ENCODE results near the gene DDHD1. TPM values are rescaled to one million over a fixed set of nuclear protein-coding genes. Genes with fewer than 3 reads are reported as not detected.
A peak's percentile ranks its signal among the peaks of the same experiment; 100 is the strongest.
"Not testable (repeated sequence)": the region's sequence is repeated elsewhere in the genome, so short reads cannot be mapped to it uniquely, and the experiment has no call there.

The DDHD1 gene
- total RNA-seq, 1 experiment from 2014 or later, result 8.1 TPM

DNA sequence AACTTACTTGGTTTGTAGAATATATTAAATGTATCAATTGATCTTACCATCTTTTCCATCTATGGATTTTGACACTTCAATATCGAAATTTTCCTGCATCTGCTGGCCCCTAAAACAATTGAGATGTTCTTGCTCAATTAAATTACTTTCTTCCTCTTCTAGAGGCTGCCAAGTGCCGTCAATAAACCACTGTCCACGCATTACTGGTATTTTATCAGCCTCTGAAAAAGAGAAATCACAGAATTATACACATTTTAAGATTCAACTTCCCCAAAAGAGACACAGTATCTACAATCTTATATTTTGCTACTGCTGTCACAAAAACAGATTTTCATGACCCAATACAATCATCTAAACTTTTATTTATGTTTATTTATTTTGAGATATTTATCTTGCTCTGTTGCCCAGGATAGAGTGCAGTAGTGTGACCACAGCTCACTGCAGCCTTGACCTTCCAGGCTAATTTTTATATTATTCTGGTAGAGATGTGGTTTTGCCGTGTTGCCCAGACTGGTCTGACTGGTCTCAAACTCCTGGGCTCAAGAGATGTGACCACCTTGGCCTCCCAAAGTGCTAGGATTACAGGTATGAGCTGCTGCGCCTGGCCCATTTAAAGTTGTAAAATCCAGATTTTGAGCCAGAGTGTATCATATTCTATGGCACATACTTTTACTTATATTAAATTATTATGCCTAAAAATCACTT is 49.3 kb downstream of the DDHD1 start:
- no peaks in the 10 kb centered on the region for H3K36me3 ChIP-seq (replicated peaks; ENCODE audit: control insufficient read depth, insufficient read depth, low read length)
- no peak for DNase-seq
- H3K4me3 ChIP-seq (ENCODE audit: insufficient read depth, low read depth, low read length), result no peak overlapping the region

DNA sequence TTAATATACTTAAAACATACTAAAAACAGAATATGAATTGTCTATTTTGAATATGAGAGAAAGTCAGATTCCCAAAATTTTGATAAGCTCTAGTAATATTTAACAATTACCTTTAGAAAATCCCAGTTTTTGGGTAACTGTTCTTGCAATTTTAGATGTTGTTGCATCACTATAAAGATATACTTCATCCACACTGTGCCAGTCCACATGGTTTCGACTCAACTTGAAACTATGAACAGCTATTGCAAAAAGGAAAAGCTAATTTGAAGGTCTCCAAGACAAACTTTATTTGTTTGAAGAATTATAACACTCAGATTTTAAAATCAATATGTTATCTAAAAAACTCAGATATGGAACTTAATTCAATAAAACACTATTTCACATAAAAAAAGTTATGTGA is 59.9 kb downstream of the DDHD1 start:
- Histone ChIP-seq H3K27me3 (ENCODE audit: control insufficient read depth, insufficient read depth, low read length) (no peaks in the 10 kb centered on the region), H3K36me3 (replicated peaks; ENCODE audit: control insufficient read depth, insufficient read depth, low read length) (no peaks in the 10 kb centered on the region), H3K4me3 (ENCODE audit: insufficient read depth, low read depth, low read length) (no peak overlapping the region)
- no peak for DNase-seq

More for the DNA sequence above, 49.3 kb downstream of the DDHD1 start:
- no peaks in the 10 kb centered on the region for H3K27me3 ChIP-seq (ENCODE audit: control insufficient read depth, insufficient read depth, low read length)

DNA sequence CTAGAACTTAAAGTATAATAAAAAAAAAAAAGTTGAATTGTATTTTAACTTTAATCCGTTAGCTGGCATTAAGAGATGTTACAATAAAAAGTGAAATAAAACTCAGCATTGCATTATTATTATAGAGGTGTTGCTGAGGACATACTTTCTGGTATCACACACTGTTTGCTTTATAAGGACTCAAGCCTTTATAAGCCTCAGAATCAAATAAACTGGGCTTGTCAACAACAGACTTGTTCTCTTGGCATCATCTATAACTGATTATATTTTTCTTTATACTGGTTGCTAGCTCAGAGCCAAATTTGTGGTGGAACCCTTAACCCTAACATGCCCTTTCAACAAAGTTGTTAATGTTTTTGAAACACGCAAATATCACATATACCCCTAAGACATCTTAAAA is 62.3 kb downstream of the DDHD1 start:
- no peak overlapping the region for H3K4me3 ChIP-seq (ENCODE audit: insufficient read depth, low read depth, low read length)
- no peaks in the 10 kb centered on the region for H3K27me3 ChIP-seq (ENCODE audit: control insufficient read depth, insufficient read depth, low read length)
- H3K36me3 ChIP-seq (replicated peaks; ENCODE audit: control insufficient read depth, insufficient read depth, low read length), result no peaks in the 10 kb centered on the region
- no peak for DNase-seq

DNA sequence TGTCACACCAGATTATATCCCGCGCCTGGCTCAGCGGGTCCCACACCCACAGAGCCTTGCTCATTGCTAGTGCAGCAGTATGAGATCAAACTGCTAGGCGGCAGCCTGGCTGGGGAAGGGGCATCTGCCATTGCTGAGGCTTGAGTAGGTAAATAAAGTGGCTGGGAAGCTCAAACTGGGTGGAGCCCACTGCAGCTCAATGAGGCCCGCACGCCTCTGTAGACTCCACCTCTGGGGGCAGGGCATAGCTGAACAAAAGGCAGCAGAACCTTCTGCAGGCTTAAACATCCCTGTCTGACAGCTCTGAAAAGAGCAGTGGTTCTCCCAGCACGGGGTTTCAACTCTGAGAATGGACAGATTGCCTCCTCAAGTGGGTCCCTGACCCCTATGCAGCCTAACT is 68.2 kb downstream of the DDHD1 start:
- H3K4me3 ChIP-seq (ENCODE audit: insufficient read depth, low read depth, low read length); H3K27me3 ChIP-seq (ENCODE audit: control insufficient read depth, insufficient read depth, low read length); DNase-seq; H3K36me3 ChIP-seq (replicated peaks; ENCODE audit: control insufficient read depth, insufficient read depth, low read length): not testable (repeated sequence)

DNA sequence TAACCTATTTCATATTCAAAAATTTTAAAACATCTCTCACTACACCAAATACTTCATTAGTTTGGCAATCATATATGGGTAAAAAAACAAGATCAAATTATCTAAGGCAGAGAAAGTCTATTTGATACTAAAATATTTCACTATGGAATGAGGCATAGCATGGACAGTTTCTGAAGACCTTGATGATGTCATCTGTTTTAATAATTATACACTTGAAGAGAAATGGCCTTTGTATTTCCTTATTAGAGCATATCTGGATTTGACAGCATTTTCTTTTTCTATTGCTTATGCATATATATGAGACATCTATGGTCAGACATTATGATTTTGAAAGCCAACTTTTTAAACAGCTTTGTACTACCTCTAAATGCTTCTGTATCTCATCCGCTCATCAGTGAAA is 88.6 kb downstream of the DDHD1 start:
- H3K27me3 ChIP-seq (ENCODE audit: control insufficient read depth, insufficient read depth, low read length), result no peaks in the 10 kb centered on the region
- no peak for DNase-seq
- H3K36me3 ChIP-seq (replicated peaks; ENCODE audit: control insufficient read depth, insufficient read depth, low read length), result no peaks in the 10 kb centered on the region
- H3K4me3 ChIP-seq (ENCODE audit: insufficient read depth, low read depth, low read length), result no peak overlapping the region

DNA sequence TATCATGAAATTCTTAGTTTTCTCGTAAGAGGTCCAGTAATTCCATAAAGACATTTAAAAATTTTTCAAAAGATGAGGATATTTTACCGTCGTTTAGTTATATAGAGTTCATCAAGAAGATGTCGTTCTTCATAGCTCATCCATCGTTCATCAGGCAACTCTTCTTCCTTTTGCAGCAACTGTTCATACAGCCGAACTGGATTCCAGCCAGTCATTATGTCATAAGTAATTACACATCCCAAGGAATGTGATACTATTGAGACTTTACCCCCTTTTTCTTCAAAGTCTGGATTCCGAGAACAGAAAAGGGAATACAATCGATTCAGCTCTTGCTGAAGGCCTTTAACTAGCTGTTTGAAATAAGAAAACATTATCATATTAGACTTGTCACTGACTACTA is 90.3 kb downstream of the DDHD1 start:
- no peak overlapping the region for H3K4me3 ChIP-seq (ENCODE audit: insufficient read depth, low read depth, low read length)
- no peaks in the 10 kb centered on the region for H3K36me3 ChIP-seq (replicated peaks; ENCODE audit: control insufficient read depth, insufficient read depth, low read length)
- H3K27me3 ChIP-seq (ENCODE audit: control insufficient read depth, insufficient read depth, low read length), result no peaks in the 10 kb centered on the region
- no peak for DNase-seq

DNA sequence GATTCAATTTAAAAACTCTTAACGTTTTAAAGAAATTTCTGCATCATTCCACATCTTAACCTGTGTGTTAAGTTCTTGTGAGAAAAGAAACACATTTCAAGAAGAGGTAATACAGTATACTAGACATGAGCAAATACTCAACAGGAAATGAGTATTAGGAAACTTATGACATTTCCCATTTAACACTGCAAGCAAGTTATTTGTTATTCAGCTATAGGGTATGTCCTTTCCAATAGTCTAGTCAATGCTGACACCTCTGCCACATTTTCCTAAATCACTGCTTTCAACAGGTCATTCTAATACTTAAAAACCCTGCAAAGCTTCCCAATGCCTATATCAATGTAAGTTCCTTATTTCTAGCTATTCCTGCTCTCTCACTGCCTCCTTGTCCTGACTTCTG is 93.1 kb downstream of the DDHD1 start:
- Histone ChIP-seq H3K36me3 (replicated peaks; ENCODE audit: control insufficient read depth, insufficient read depth, low read length) (no peaks in the 10 kb centered on the region), H3K4me3 (ENCODE audit: insufficient read depth, low read depth, low read length) (no peak overlapping the region), H3K27me3 (ENCODE audit: control insufficient read depth, insufficient read depth, low read length) (no peaks in the 10 kb centered on the region)
- DNase-seq, result no peak

DNA sequence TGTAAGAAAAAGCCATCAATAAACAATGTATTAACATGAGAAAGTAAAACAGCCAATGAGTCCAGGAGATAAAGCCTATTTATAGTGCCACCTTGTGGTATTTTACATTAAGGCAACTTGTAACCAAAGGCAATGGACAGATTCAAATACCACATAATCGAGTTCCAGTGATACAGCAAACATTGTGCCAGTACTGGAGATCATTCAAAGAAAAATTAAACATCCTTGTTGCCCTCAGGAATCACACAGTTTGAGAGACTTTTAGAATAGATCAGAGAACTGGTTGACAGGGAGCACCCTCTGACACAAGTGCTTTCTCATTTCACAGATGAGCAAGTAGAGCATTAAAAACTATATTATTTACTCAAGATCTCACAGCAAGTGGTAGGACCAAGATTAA is 98.1 kb downstream of the DDHD1 start:
- peak; percentile 30 for DNase-seq

DNA sequence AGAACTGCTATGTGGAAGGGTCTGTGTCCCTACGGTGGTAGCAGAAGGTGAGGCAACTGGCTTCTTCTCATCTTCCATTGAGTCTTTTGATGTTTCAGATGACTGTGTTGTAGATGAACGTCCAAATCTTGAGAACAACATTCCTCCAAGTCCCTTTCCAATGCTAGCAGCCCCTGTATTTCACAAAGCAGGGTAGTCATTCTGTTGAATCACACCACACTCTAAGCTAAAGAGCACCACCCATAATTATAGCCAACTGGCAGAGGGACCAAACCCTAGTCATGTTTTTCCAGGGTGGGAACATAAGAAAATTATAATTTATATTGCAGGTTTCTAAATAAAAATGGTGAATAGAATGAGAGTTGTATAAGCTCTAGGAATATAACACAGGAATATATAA is 98.7 kb downstream of the DDHD1 start:
- H3K27me3 ChIP-seq (ENCODE audit: control insufficient read depth, insufficient read depth, low read length), result no peaks in the 10 kb centered on the region
- no peak for DNase-seq
- no peaks in the 10 kb centered on the region for H3K36me3 ChIP-seq (replicated peaks; ENCODE audit: control insufficient read depth, insufficient read depth, low read length)
- H3K4me3 ChIP-seq (ENCODE audit: insufficient read depth, low read depth, low read length), result no peak overlapping the region

More for the DNA sequence above, 98.1 kb downstream of the DDHD1 start:
- no peaks in the 10 kb centered on the region for H3K36me3 ChIP-seq (replicated peaks; ENCODE audit: control insufficient read depth, insufficient read depth, low read length)
- H3K27me3 ChIP-seq (ENCODE audit: control insufficient read depth, insufficient read depth, low read length), result no peaks in the 10 kb centered on the region
- no peak overlapping the region for H3K4me3 ChIP-seq (ENCODE audit: insufficient read depth, low read depth, low read length)

DNA sequence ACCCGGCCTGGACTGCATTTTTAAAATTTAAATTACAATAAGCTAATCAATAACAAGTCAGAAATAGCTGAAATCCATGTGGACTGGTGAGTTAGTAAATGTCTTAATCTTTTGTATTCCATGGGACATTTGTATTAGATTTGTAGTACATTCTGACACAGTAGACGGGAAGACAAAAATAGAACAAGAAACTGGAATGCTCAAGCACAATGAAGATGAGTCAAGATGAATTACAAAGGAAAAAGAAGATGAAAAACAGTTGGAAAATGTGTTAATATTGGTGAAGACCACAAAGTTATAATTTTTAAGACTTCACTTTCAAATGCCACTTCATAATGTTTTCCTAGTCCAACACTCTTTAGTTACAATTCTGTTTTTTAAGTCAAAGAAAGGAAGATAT is 104.5 kb downstream of the DDHD1 start:
- peaks cover 1% of the 10 kb centered on the region for H3K36me3 ChIP-seq (replicated peaks; ENCODE audit: control insufficient read depth, insufficient read depth, low read length)

DNA sequence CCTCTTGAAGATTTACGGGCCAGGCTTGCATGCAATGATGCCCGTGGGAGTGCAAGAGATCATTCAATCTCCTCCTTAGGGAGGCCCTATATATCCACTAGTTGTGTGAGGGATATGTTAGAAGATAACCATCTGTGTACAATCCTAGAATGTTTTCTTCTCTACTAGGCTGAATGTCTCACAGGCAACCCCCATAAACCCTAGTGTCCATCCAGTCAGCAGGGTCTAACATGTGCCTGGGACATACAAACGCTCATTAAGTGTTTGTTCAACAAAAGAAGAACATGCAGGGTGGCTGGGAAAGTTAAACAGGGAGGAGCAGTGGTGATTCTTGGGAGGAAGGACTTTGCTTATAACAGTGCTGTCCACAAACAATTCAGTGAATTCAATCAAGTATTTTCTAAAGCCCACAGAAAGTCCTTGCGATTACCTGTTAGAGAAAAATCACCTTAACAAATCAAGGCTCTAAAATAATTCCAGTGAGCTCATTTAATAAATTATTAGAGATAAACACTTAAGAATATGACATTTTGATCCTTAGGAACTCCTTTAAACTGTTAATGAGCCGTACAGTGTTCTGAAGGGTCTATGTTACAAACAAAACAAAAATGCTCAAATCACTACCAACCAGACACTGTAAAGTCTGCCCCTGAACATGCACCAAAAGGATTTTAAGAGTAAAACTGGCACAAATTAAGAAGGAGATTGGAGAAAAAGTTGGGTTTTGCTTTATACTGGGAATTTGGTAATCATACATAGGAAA is 105.6 kb downstream of the DDHD1 start:
- Histone ChIP-seq H3K27me3 (ENCODE audit: control insufficient read depth, insufficient read depth, low read length) (no peaks in the 10 kb centered on the region), H3K36me3 (replicated peaks; ENCODE audit: control insufficient read depth, insufficient read depth, low read length) (peaks cover 4% of the 10 kb centered on the region)
- DNase-seq, result no peak

More for the DNA sequence above, 104.5 kb downstream of the DDHD1 start:
- DNase-seq, result no peak
- Histone ChIP-seq H3K27me3 (ENCODE audit: control insufficient read depth, insufficient read depth, low read length) (no peaks in the 10 kb centered on the region), H3K4me3 (ENCODE audit: insufficient read depth, low read depth, low read length) (no peak overlapping the region)

DNA sequence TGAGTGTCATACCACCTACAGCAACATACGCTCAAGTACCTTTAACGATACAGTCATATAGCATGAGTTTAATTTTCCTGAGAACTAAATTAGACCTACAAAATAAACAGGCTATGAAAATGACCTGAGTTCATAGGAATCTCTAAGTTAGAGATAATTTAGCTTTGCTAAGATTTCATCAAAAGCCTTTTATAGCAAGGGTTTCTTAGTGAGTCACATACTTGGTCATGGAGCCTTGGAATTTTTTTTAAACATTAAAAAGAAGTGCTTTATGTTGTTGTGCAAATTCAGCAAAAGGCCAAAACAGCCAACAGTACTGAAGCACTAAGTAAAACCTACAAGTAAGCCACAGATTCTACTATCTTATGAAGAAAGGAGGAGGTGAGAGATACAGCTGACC is 108.6 kb downstream of the DDHD1 start:
- no peak for DNase-seq
- H3K27me3 ChIP-seq (ENCODE audit: control insufficient read depth, insufficient read depth, low read length), result no peaks in the 10 kb centered on the region
- H3K4me3 ChIP-seq (ENCODE audit: insufficient read depth, low read depth, low read length), result no peak overlapping the region
- H3K36me3 ChIP-seq (replicated peaks; ENCODE audit: control insufficient read depth, insufficient read depth, low read length), result peaks cover 4% of the 10 kb centered on the region

More for the DNA sequence above, 105.6 kb downstream of the DDHD1 start:
- H3K4me3 ChIP-seq (ENCODE audit: insufficient read depth, low read depth, low read length), result no peak overlapping the region

DNA sequence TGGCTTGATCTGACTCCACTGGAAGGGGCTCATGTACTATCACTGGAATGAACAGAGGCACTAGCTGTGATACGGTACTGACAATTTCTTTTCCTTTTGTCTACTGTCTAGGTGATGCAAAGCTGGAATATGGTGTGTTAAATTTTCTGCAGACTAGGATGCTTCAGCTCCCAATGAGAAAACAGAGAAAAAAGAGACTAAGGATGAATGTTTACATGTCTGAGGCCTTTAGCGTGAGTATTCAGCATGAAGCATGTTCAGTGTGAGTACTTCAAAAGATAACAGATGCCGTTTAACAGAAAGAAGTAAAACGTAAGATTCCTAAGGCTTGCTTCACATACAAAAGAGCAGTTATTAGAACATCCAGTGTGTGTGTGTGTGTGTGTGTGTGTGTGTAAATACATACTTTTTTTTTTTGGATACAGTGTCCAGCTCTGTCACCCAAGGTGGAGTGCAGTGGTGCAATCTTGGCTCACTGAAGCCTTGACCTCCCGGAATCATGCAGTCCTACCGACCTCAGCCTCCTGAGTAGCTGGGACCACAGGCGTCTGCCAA is 110.0 kb downstream of the DDHD1 start:
- peaks cover 4% of the 10 kb centered on the region for H3K36me3 ChIP-seq (replicated peaks; ENCODE audit: control insufficient read depth, insufficient read depth, low read length)
- DNase-seq, result no peak
- no peak overlapping the region for H3K4me3 ChIP-seq (ENCODE audit: insufficient read depth, low read depth, low read length)
- H3K27me3 ChIP-seq (ENCODE audit: control insufficient read depth, insufficient read depth, low read length), result no peaks in the 10 kb centered on the region

DNA sequence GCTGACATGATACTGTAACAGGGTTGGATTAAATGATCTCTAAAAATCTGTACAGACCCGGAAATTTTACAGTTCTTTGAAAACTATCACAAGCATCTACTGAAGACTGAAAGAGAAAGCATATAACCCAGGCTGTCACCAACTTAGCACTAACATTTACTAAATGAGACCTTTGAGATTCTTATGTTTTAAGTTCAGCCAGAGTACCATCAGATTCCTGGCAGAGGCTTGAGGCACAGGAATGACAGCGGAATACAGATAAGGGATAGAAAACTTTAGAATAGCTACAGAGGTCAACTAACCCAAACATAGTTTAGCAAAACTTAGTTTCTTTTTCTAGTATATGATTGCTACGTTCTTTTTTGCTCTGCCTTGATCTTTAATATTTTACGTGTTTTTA is 110.6 kb downstream of the DDHD1 start:
- no peaks in the 10 kb centered on the region for H3K27me3 ChIP-seq (ENCODE audit: control insufficient read depth, insufficient read depth, low read length)
- H3K4me3 ChIP-seq (ENCODE audit: insufficient read depth, low read depth, low read length), result no peak overlapping the region
- no peak for DNase-seq
- peaks cover 4% of the 10 kb centered on the region for H3K36me3 ChIP-seq (replicated peaks; ENCODE audit: control insufficient read depth, insufficient read depth, low read length)

DNA sequence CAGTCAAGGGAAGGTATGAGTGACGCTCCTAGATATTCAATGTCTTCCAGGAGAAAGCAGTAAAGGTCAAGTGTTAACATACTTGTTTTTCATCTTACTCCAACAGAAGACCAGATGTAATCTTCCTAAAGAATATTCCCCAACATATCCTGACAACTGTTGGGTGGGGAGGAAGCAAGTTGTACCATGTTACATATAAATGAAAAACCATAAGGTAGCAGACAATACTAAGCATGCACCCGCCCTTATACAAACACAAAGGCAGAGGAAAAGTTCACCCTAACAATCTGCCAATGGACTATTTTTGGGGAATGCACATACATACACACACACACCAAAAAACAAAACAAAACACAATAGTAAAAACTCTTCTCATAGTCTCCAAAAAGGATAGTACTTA is 112.1 kb downstream of the DDHD1 start:
- peaks cover 4% of the 10 kb centered on the region for H3K36me3 ChIP-seq (replicated peaks; ENCODE audit: control insufficient read depth, insufficient read depth, low read length)
- no peaks in the 10 kb centered on the region for H3K27me3 ChIP-seq (ENCODE audit: control insufficient read depth, insufficient read depth, low read length)
- no peak for DNase-seq
- no peak overlapping the region for H3K4me3 ChIP-seq (ENCODE audit: insufficient read depth, low read depth, low read length)
